GM18499 (cell line): ENCODE results near the gene ADGRE2.
"Not testable (repeated sequence)": the region's sequence is repeated elsewhere in the genome, so short reads cannot be mapped to it uniquely, and the experiment has no call there.

ENCODE experiments used
- ATAC-seq: cut with Tn5 transposase; IDR thresholded peaks from one replicate; pipeline ENCODE4 v1.9.1; 2021; ENCODE audit warnings: moderate number of reproducible peaks; ENCODE audit not compliant: insufficient read depth, unreplicated experiment

The ADGRE2 gene

DNA sequence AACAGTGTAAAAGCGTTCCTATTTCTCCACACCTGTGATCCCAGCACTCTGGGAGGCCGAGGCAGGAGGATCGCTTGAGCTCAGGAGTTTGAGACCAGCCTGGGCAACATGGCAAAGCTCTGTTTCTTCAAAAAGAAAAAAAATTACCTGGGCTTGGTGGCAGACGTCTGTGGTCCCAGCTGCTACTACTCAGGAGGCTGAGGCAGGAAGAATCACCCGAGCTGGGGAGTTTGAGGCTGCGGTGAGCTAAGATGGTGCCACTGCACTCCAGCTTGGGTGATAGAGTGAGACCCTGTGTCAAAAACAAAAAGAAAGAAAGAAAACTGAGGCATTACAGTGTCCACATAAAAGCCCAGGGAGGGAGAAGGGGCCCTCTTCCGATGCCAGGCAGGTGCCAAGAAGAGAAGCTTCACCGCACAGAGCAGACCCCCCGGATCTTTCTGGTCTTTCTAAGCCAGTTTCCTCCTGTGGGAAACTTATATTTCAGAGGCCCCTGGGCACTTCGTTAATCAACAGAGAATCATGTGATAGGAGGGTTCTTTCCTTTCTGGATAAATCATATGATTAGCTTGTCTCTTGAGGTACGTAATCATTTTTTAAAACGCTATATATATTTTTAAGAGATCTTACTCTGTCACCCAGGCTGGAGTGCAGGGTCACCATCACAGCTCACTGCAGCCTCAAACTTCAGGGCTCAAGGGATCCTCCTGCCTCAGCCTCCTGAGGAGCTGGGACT is at the start of gene ADGRE2:
Gene ADGRE2 (minus strand): TSS at position 451 of the 736 bp plus-strand sequence. CDS start 1,804 bp downstream, outside the sequence.
- not testable (repeated sequence) for ATAC-seq

DNA sequence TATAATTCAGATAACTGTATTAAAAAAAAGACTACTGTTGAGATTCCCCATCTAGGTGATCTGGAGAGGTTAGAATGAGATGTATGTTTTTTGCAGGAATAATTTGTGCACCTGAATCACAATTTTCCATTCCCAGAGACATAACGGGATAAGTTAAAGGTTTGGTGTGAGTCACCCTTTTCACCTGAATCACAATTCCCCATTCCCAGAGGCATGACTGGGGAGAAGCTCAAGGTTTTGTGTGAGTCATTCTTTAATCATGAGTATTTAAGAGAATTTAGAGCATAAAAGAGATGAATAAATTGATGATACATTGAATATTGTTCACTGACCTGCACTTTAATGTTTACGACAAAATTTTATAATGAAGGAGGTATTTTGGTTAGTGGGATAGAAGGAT is 47.6 kb upstream of the ADGRE2 start:
- ATAC-seq: no peak

DNA sequence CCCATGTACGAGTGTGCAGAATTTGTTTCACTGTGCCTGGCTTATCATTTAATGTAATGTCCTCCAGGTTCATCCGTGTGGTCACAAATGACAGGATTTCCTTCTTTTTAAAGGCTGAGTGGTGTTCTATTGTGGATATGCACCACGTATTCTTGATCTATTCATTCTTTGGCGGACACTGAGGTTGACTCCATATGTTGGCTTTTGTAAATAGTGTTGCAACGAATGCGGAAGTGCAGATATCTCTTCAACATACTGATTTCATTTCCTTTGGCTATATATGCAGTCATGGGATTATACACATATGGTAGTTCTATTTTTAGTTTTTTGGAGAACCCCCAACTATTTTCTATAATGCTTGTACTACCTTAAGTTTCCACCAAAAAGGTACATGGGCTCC is 43.6 kb upstream of the ADGRE2 start:
- no peak for ATAC-seq

DNA sequence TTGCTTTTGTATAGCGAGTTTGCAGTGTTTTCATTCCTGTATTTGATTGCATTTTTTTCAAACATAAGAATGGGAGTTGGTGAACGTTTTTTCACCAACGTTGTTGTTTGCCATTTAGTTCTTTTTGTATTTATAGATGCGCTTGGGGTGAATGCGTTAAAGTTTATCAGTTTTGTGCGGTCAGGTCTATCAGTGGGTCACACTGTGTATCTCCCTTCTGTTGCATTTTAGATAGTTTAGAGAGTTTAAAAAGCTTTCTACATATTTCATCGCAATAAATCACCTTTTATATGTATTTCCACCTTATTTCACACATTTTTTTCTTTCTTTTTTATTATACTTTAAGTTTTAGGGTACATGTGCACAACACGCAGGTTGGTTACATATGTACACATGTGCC is 40.2 kb upstream of the ADGRE2 start:
- ATAC-seq: no peak

DNA sequence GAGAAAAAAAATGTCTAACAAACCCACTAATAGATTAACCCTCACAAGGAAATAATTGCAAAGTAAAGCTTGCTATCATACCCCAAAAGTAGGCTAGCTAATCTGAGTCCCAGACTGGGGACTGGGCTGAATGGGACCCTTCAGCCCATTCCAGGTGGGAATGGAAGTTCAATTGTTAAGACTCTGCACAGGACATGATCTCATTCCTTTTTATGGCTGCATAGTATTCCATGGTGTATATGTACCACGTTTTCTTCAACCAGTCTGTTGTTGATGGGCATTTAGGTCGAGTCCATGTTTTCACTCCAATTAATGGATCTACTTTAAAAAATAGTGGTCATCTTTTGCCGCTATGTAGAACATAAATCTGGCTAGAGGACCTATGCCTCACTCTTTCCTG is 38.7 kb upstream of the ADGRE2 start:
- ATAC-seq: no peak

DNA sequence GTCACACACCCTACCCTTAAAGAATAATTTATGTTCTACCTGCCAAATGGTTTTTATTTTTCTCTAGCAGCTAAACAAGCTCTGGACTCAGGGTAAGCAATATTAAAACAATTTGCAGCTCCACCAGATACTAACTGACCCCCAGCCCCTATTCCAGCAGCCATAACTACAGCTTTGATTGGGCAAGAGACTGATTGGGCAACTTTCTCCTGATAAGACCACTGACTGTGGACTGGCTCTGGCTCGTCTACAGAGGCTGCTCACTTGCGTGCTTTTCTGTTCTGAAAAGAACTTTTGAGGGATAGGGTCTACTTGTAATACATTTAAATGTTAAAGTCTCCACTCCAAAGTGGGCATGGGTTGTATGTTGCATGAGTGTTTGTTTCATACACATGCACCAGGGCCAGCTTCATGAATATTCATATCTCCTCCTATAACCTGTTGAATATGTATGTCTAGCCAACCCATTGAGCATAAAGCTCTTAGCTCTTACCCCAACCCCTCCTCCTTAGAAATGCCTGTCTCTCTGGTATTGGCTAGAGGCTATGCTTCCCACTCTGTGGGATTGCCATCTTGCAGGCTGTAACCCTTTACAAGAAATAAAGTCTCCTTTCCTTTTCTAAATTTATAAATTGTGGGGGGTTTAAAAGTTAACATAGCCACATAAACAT is 36.8 kb upstream of the ADGRE2 start:
- no peak for ATAC-seq

DNA sequence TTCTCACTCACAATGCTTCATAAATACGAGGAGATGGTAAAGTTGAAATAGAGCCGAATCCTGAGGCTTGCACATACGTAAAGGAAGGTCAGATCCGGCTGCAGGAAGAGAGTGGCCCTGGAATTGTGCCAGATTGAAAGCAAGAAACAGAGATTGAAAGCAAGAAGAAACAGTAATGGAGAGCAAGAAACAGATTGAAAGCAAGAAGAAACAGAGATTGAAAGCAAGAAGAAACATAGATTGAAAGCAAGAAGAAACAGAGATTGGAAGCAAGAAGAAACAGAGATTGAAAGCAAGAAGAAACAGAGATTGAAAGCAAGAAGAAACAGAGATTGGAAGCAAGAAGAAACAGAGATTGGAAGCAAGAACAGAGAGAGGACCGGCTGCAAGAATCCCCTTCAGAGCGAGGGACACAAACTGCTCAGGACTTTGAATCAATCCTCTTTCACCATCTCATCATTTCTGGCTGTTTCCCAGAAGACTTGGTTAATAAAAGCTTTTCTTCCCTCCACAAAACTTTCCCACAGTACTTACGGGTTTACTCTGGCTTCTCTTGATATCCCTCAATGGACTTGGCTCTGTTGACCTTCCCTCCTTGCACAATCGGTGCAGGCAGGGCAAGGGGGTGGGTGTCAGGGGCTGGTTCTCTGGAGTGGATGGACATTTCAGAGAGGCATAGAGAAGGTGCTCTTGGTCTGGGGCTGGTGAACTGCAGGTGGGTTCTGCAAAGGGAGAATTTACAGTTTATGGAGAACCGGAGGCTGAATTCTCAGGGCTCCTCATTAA is 31.1 kb upstream of the ADGRE2 start:
- ATAC-seq: no peak

DNA sequence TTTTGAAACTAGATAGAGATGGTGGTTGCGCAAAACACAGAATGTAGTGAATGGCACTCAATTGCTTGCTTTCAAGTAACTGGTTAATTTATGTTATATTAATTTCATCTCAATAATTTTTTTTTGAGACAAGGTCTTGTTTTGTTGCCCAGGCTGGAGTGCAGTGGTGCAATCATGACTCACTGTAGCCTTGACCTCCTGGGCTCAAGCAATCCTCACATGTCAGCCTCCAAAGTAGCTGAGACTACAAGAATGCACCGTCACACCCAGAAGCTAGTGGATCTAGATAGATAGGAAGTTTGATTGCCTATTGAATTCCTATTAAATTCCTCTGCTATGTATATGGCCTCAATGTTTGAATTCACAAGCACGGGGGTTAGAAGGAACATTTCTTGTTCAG is 26.4 kb upstream of the ADGRE2 start:
- no peak for ATAC-seq

DNA sequence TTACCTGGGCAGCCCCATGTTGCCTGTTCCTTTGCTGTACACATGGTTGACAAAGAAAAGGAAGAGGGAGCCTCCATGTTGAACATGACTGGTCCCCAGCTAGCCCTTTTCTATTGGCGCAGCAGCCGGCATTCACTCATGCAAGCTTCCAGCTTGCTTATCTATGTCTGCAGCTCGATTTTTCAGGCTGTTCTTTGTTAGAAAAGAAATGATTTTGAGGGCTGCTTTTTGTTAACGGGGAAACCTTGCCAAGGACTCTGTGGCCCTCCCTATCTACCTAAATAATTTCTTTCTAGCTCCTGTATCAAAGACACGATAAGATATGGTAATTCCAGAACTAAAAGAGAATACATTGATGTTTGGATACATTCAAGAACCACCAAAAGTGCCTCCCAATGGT is 20.4 kb upstream of the ADGRE2 start:
- ATAC-seq: no peak

DNA sequence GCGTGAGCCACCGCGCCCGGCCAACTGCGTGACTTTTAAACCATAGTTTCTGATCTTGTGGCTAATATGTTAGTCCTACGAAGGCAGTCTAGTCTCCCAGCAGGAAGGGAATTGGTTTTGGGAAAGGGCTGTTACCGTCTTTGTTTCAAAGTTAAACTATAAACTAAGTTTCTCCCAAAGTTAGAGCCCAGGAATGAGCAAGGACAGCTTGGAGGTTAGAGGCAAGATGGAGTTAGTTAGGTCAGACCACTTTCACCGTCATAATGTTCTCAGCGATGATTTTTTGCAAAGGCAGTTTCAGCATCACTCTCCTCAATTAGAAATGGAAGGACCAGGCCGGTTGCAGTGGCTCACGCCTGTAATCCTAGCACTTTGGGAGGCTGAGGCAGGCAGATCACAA is 17.7 kb upstream of the ADGRE2 start:
- no peak for ATAC-seq

DNA sequence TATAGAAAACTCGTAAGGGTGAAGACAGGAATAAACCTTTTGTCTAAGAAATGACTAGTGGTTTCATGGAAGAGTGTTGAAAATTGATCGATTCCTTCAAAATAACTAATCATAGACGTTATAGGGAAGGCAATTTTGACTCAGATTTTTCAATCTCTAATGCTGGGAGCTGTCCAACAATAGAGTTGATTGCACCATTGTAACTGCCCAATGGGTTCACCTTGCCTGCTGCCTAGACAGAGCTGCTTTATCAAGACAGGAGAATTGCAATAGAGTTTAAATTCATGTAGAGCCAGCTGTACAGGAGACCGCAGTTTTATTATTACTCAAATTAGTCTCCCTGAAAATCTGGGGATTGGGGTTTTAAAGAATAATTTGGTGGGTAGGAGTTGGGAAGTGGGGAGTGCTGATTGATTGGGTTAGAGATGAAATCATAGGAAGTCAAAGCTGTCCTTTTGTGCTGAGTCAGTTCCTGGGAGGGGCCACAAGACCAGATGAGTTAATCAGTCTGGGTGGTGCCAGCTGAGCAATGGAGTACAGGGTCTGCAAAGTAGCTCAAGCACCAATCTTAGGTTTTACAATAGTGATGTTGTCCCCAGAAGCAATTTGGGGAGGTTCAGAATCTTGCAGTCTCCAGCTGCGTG is 16.8 kb upstream of the ADGRE2 start:
- ATAC-seq: no peak

DNA sequence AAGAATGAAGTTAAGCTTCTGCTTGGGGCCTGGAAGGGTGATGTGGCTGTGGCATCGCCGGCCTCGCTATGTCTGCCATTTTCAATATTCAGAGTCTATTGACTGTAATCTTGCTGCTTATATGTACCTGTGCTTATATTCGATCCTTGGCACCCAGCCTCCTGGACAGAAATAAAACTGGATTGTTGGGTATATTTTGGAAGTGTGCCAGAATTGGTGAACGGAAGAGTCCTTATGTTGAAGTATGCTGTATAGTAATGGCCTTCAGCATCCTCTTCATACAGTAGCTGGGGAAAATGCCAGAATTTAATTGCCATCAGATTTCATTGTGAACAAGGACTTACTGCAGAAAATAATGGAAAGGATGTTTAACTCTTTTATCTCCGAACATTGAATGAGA is 13.9 kb upstream of the ADGRE2 start:
- not testable (repeated sequence) for ATAC-seq

DNA sequence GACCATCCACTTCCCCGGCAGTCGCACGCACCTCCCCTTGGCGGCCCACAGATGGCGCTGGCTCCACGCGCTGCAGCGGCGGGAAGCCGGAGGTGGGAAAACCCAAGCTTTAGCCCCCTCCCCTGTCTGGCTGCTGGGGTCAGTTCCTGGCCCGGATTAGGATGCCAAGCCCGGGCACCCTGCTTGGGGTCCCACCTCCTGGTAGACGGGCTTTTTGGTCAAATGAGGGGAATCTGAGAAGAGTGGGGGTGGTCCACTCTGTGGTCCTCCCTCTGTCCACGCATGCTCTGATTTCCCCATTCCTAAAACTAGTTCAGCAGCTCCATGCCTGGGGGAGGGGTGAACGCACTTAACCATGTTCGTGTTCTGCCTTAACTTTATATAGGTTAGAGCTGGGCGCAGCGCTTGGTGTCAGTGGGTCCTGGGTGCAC is 8.1 kb upstream of the ADGRE2 start:
- ATAC-seq: no peak

DNA sequence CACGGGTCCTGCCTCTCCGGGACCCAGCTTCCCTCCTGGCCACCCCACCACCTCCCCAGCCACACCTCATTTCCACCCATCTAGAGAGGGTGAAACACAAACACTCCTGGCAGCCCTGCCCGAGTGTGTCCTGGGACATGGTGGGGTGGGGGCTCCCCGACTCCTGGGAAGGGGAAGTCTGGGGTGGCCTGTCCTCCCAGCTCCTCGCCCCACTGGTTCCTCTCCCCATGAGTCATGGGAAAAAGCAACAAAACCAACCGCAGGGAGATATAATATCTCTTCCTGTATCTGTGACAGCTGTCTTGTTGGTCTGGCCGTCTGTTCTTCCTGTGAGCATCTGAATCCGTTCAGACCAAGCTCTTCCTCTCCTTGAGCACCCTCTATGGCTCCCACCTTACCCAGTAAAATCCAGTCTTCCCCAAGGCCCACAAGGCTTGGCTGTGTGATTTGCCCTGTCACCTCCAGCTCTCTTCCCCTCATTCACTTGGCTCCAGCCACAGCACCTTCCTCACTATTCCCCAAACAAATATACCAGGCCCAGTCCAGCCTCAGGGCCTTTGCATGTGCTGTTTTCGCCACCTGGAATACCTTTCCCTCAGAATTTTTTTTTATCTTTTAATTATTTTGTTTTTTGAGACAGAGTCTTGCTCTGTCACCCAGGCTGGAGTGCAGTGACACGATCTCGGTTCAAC is 6.9 kb upstream of the ADGRE2 start:
- ATAC-seq: not testable (repeated sequence)

DNA sequence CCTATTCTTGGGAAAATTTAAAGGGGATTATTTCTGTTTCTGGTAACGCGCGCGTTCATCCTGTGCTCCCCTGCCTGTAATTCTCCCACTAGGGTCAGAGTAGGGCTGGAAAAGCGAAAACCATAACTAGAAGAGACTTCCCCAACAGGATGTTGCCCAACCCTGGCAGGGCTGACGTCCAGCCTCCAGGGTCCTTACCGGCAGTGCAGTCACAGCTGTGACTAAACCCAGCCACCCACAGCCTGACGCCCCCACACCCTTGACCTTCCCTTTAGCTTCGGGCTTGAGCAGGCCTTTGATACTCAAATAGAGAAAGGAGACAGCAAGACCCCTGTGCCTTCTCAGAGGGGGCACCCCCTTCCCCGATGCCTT is 6.4 kb upstream of the ADGRE2 start:
- not testable (repeated sequence) for ATAC-seq

DNA sequence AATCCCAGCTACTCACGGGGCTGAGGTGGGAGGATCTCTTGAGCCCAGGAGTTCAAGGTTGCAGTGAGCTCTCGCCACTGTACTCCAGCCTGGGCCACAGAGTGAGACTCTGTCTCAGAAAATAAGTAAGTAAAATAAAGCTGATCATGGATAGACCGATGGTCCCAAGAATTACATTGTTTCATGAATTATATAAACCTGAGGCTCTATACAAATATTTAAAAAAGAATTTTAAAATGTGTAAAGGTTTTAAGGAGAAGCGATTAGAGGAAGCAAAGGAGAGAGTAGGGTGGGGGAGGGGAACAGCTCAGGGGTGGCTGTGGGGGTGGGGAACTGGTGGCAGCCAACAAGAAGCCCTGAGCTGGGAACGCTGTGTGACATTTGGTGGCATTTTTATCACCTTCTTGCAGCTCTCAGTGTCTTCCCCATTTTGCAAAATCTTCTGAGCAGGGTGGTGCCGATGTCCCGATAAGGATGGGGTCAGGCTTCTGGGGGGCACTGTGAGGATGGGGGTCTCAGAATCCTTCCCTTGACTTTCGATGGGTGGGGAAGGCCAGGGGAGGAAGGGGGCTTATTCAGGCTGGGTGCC is 5.1 kb upstream of the ADGRE2 start:
- not testable (repeated sequence) for ATAC-seq

DNA sequence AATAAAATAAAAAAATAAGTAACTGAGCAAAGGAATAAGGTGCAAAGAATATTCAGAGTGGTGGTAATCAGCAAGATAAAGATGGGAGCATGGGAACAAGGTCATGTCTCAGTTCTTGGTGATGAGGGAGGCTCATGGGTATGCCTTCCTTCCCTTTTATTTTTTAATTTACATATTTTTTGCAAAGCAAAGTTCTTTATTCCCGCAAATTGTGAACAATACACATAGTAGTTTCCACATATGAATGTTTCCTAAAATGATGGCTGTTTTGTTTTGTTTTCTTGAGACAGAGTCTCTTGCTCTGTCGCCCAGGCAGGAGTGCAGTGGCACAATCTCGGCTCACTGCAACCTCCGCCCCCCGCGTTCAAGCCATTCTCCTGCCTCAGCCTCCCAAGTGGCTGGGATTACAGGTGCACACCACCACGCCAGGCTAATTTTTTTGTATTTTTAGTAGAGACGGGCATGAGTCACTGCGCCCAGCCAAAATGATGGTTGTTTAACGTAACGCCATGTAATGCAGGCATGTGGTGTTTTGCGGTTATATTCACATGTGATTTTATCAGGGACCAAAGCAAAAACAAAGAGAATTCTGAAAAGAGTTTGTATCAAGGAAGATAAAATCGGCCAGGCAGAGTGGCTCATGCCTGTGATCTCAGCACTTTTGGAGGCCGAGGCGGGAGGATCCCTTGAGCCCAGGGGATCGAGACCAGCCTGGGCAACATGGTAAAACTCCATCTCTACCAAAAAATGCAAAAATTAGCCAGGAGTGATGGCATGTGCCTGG is 4.5 kb upstream of the ADGRE2 start:
- ATAC-seq: no peak

DNA sequence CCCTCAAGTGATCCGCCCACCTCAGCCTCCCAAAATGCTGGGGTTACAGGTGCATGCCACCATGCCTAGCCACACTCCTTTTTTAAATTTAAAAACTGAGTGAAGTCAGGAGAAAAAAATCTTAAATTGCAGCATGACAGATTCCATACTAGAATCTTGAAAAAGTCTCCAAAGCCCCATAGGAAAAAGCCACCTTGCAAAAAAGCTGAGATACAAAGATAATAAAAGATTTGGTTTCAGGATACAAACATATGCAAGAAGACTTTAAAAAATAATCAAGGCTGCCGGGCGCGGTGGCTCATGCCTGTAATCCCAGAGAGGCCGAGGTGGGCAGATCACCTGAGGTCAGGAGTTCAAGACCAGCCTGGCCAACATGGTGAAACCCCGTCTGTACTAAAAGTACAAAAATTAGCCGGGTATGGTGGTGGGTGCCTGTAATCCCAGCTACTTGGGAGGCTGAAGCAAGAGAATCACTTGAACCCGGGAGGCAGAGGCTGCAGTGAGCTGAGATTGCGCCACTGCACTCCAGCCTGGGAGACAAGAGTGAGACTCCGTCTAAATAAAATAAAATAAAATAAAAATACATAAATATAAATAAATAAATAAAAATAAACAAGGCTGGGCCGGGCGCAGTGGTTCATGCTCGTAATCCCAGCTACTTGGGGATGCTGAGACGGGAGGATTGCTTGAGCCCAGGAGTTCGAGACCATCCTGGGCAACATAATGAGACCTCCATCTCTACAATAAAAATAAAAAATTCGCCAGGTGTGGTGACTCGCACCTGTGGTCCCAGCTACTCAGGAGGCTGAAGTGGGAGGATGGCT is 3.6 kb upstream of the ADGRE2 start:
- ATAC-seq: not testable (repeated sequence)
